Calu3 (cell line): ENCODE measurements around the gene SH3RF2. TPM values are rescaled to one million over a fixed set of nuclear protein-coding genes. Genes with fewer than 3 reads are reported as not detected.

Experiments used
- BruUV-seq: library from RNA; stranded (reverse); fragments of 400-500 nt; replicated peaks from 2 replicates; lab custom pipeline; 2021; lab: Mats Ljungman, UMichigan
- CTCF ChIA-PET: fragments of 300-600 bp; sonication (Branson Sonifier 250); formaldehyde crosslinking; loops from one replicate; lab custom pipeline; 2022; ENCODE audit warnings: antibody characterized with exemption; lab: Charles Lee
- DNase-seq: peaks from one replicate; pipeline ENCODE4 v3.0.0; 2022
- H3K27ac Mint-ChIP-seq: one replicate; pipeline ENCODE4 v1.8.0; 2022; ENCODE audit warnings: mixed read lengths; ENCODE audit not compliant: unreplicated experiment
- H3K27me3 Mint-ChIP-seq: one replicate; pipeline ENCODE4 v1.8.0; 2022; ENCODE audit warnings: mixed read lengths; ENCODE audit not compliant: unreplicated experiment
- H3K36me3 Mint-ChIP-seq: one replicate; pipeline ENCODE4 v1.8.0; 2022; ENCODE audit warnings: mild to moderate bottlenecking, moderate library complexity, mixed read lengths; ENCODE audit not compliant: insufficient read depth, unreplicated experiment
- H3K4me1 Mint-ChIP-seq: one replicate; pipeline ENCODE4 v1.8.0; 2022; ENCODE audit warnings: mild to moderate bottlenecking, low read depth, mixed read lengths; ENCODE audit not compliant: unreplicated experiment
- H3K4me3 Mint-ChIP-seq: one replicate; pipeline ENCODE4 v1.8.0; 2022; ENCODE audit warnings: mild to moderate bottlenecking, low read depth, moderate library complexity, mixed read lengths; ENCODE audit not compliant: unreplicated experiment
- H3K9me3 Mint-ChIP-seq: one replicate; pipeline ENCODE4 v1.8.0; 2022; ENCODE audit warnings: low read depth, mixed read lengths; ENCODE audit not compliant: unreplicated experiment
- CTCF ChIP-seq: fragments of 200-600 bp; IDR thresholded peaks from one replicate; pipeline ENCODE4 v1.8.0; 2022; ENCODE audit warnings: antibody characterized with exemption; ENCODE audit not compliant: unreplicated experiment
- intact Hi-C: fragments of 100-400 bp; cut with micrococcal nuclease; formaldehyde crosslinking; loops from one replicate; pipeline ENCODE4 v1.10.0; 2022; ENCODE audit not compliant: unreplicated experiment
- total RNA-seq: library from RNA; stranded (reverse); gene quantifications from 2 replicates; pipeline ENCODE4 v1.2.3, GENCODE V29; 2022

Gene SH3RF2
- total RNA-seq, 1 experiment from 2014 or later: 21.9 TPM

DNA sequence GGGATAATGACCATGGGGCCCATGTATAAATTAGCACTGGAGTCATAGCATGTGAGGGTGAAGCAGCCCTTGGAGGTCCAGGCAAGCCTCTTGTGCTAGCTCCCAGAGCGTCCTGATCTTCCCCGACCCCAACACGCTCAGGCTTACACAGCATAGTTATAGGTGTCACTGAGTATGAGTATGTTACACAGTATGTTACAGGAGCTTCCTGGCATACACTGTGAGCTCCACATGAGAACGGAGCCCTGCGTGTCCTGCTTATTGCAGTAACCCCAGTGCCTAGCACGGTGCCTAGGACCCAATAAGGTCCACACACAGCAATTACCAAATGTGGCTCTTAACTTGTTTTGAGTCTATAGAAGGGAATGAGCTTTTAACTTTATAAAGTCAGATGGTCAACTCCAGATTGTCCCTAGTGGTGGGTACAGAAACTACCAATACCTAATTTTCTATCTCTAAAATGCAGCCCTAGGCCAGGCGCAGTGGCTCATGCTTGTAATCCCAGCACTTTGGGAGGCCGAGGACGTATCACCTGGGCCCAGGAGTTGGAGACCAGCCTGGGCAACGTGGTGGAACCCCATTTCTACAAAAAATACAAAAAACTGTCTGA, 104.9 kb downstream of the SH3RF2 start:
- Mint-ChIP-seq H3K9me3 (no peaks in the 10 kb centered on the region), H3K4me3 (no peak overlapping the region), H3K36me3 (no peaks in the 10 kb centered on the region), H3K4me1 (peaks cover 27% of the 10 kb centered on the region), H3K27ac (no peak overlapping the region), H3K27me3 (no peaks in the 10 kb centered on the region)
- CTCF ChIA-PET: interaction anchor here (0.5 to 1.8 kb wide), 9 partner anchors 11 to 186 kb away, joined by 3 to 9 read pairs (median 4); no protein-coding TSS in a partner anchor
- BruUV-seq: no TSS peak
- peak; percentile 64 for TF ChIP-seq CTCF
- intact Hi-C loops: no loop called here
- no peak for DNase-seq

GRCh38 chr5:146042628-146043279, 106.4 kb downstream of the SH3RF2 start:
- peak; percentile 45 for DNase-seq
- CTCF ChIA-PET: interaction anchor here (0.5 to 1.8 kb wide), 3 partner anchors 61 to 822 kb away, joined by 3 to 9 read pairs (median 4); no protein-coding TSS in a partner anchor
- no peak for TF ChIP-seq CTCF
- H3K4me3 Mint-ChIP-seq: peak overlapping the region; percentile 2
- H3K36me3 Mint-ChIP-seq: no peaks in the 10 kb centered on the region
- intact Hi-C loops: loop anchor here (1.0 kb wide), 1 partner anchor 66 kb away; no protein-coding TSS in a partner anchor
- H3K9me3 Mint-ChIP-seq: no peaks in the 10 kb centered on the region
- H3K27me3 Mint-ChIP-seq: no peaks in the 10 kb centered on the region
- H3K4me1 Mint-ChIP-seq: peaks cover 37% of the 10 kb centered on the region
- peak overlapping the region; percentile 74 for H3K27ac Mint-ChIP-seq
- BruUV-seq: no TSS peak

DNA sequence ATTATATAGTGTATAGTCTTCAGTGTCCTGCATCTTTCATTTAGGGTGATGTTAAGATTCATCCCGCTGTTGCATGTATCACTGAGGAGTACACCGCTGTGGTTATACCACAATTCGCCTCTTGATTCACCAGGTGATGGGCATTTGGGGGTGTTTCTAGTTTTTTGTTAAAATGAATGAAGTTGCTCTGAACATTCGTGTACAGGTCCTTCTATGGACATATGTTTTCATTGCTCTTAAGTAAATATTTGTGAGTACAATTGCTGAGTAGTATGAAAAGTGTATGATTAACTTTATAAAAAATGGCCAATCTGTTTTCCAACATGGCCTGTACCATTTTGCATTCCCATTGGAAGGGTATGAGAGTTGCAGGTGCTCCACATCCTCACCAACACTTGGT, 107.3 kb downstream of the SH3RF2 start:
- BruUV-seq: no TSS peak
- intact Hi-C loops: no loop called here
- no peaks in the 10 kb centered on the region for H3K9me3 Mint-ChIP-seq

GRCh38 chr5:146047396-146047795, 111.0 kb downstream of the SH3RF2 start:
- Mint-ChIP-seq H3K27me3 (no peaks in the 10 kb centered on the region), H3K36me3 (no peaks in the 10 kb centered on the region), H3K4me1 (peaks cover 51% of the 10 kb centered on the region), H3K27ac (no peak overlapping the region), H3K9me3 (no peaks in the 10 kb centered on the region), H3K4me3 (no peak overlapping the region)
- no peak for TF ChIP-seq CTCF
- CTCF ChIA-PET: interaction anchor here (1.4 kb wide), 1 partner anchor 139 kb away, joined by 3 read pairs; no protein-coding TSS in a partner anchor
- no TSS peak for BruUV-seq
- no peak for DNase-seq
- intact Hi-C loops: loop anchor here (5.0 kb wide), 1 partner anchor 220 kb away; no protein-coding TSS in a partner anchor

More for the DNA sequence above, 107.3 kb downstream of the SH3RF2 start:
- peaks cover 41% of the 10 kb centered on the region for H3K4me1 Mint-ChIP-seq
- H3K36me3 Mint-ChIP-seq: no peaks in the 10 kb centered on the region
- H3K27ac Mint-ChIP-seq: no peak overlapping the region
- CTCF ChIA-PET: interaction anchor here (0.6 kb wide), 1 partner anchor 823 kb away, joined by 3 read pairs; no protein-coding TSS in a partner anchor
- no peaks in the 10 kb centered on the region for H3K27me3 Mint-ChIP-seq
- TF ChIP-seq CTCF: no peak
- no peak overlapping the region for H3K4me3 Mint-ChIP-seq
- DNase-seq: no peak
